OCI-LY7 (cell line): ENCODE data around the gene ASCC1. TPM values are rescaled to one million over a fixed set of nuclear protein-coding genes. Genes with fewer than 3 reads are reported as not detected.

Experiments
- BruUV-seq: library from RNA; stranded (reverse); fragments of 400-500 nt; replicated peaks from 2 replicates; lab custom pipeline; 2021; lab: Mats Ljungman, UMichigan
- CTCF ChIA-PET: fragments of 300-600 bp; sonication (Branson Sonifier 250); formaldehyde crosslinking; loops from one replicate; lab custom pipeline; 2022; ENCODE audit warnings: antibody characterized with exemption; ENCODE audit not compliant: unreplicated experiment; lab: Charles Lee
- POLR2A ChIA-PET: fragments of 300-600 bp; sonication (Branson Sonifier 250); formaldehyde crosslinking; loops from one replicate; lab custom pipeline; 2022; ENCODE audit warnings: antibody characterized with exemption; lab: Charles Lee
- DNase-seq: peaks from one replicate; pipeline ENCODE4 v3.0.0-alpha.2; 2015; ENCODE audit warnings: low spot score
- H2AFZ ChIP-seq: fragments of 200-600 bp; sonication (generic), shearing (Covaris generic); 2 replicates; pipeline ENCODE4 v1.6.1; 2014; ENCODE audit warnings: mild to moderate bottlenecking, antibody characterized with exemption, low read length, moderate library complexity
- H3K27ac ChIP-seq: fragments of 200-600 bp; sonication (generic); 2 replicates; pipeline ENCODE4 v1.5.1; 2014; ENCODE audit warnings: mixed run types, low read depth, mild to moderate bottlenecking, moderate library complexity, low read length, inconsistent platforms; ENCODE audit not compliant: poor library complexity, severe bottlenecking
- H3K36me3 ChIP-seq: fragments of 200-600 bp; sonication (generic); 2 replicates; pipeline ENCODE4 v1.6.1; 2014; ENCODE audit warnings: mild to moderate bottlenecking, antibody characterized with exemption, low read length, moderate library complexity, mixed read lengths; ENCODE audit not compliant: insufficient read depth
- H3K4me1 ChIP-seq: fragments of 200-600 bp; sonication (generic); 2 replicates; pipeline ENCODE4 v1.5.1; 2014; ENCODE audit warnings: mild to moderate bottlenecking, low read length; ENCODE audit not compliant: insufficient read depth, poor library complexity, severe bottlenecking
- H3K4me2 ChIP-seq: fragments of 200-600 bp; sonication (generic); 2 replicates; pipeline ENCODE4 v1.6.1; 2014; ENCODE audit warnings: mild to moderate bottlenecking, low read length
- H3K4me3 ChIP-seq: fragments of 200-600 bp; sonication (generic); 2 replicates; pipeline ENCODE4 v1.5.1; 2014; ENCODE audit warnings: mild to moderate bottlenecking, low read depth, low read length; ENCODE audit not compliant: poor library complexity, severe bottlenecking
- H3K79me2 ChIP-seq: fragments of 200-600 bp; sonication (generic); 2 replicates; pipeline ENCODE4 v1.6.1; 2016; ENCODE audit warnings: low read depth, mild to moderate bottlenecking, low read length, moderate library complexity, mixed read lengths; ENCODE audit not compliant: insufficient read depth
- H3K9me2 ChIP-seq: fragments of 200-600 bp; sonication (generic); 2 replicates; pipeline ENCODE4 v1.6.1; 2016; ENCODE audit warnings: mild to moderate bottlenecking, low read length, mixed read lengths; ENCODE audit not compliant: insufficient read depth
- H3K9me3 ChIP-seq: fragments of 200-600 bp; sonication (generic); 2 replicates; pipeline ENCODE4 v1.6.1; 2014; ENCODE audit warnings: mild to moderate bottlenecking, mixed run types, low read length, mixed read lengths
- H4K20me1 ChIP-seq: fragments of 200-600 bp; sonication (generic); 2 replicates; pipeline ENCODE4 v1.6.1; 2014; ENCODE audit warnings: mild to moderate bottlenecking, antibody characterized with exemption, low read length, moderate library complexity, mixed read lengths; ENCODE audit not compliant: insufficient read depth
- CTCF ChIP-seq: fragments of 200-600 bp; sonication (generic); conservative IDR thresholded peaks from 2 replicates; pipeline ENCODE4 v1.5.1; 2014; ENCODE audit warnings: mild to moderate bottlenecking, antibody characterized with exemption, low read length, moderate library complexity, mixed read lengths
- EZH2phosphoT487 ChIP-seq: fragments of 200-600 bp; sonication (generic); IDR thresholded peaks from 2 replicates; pipeline ENCODE4 v1.6.1; 2018; ENCODE audit warnings: low read depth, borderline replicate concordance, mild to moderate bottlenecking, mixed run types, antibody characterized with exemption, low read length, moderate library complexity, mixed read lengths
- intact Hi-C: fragments of 100-400 bp; cut with micrococcal nuclease; formaldehyde crosslinking; loops from one replicate; pipeline ENCODE4 v1.10.0; 2022; ENCODE audit not compliant: unreplicated experiment
- total RNA-seq, 2 experiments: library from RNA; depleted of rRNA in 1 of 2; stranded (reverse); fragments of >200 nt in 1 of 2; shearing (Covaris generic) in 1 of 2; gene quantifications; 2 replicates each; pipeline ENCODE4 v1.2.3, GENCODE V29; 2014 to 2022

ASCC1 gene
- total RNA-seq, 2 experiments from 2014 or later, result 27.1 to 59.9 TPM

- no peak overlapping the region for H3K27ac ChIP-seq
- TF ChIP-seq EZH2phosphoT487, result no peak
- no peak for TF ChIP-seq CTCF
- no peak overlapping the region for H2AFZ ChIP-seq
- no peaks in the 10 kb centered on the region for H3K4me1 ChIP-seq
- CTCF ChIA-PET, result no interaction called here
- H3K9me2 ChIP-seq, result no peaks in the 10 kb centered on the region
- POLR2A ChIA-PET, result no interaction called here
- no peaks in the 10 kb centered on the region for H3K79me2 ChIP-seq
- DNase-seq, result no peak
- no peak overlapping the region for H3K4me2 ChIP-seq
- TSS peak; percentile 81 for BruUV-seq
- intact Hi-C loops, result no loop called here
- peaks cover 14% of the 10 kb centered on the region; the same call in 1 of the 2 replicates for H3K36me3 ChIP-seq
- no peaks in the 10 kb centered on the region for H4K20me1 ChIP-seq
- no peaks in the 10 kb centered on the region for H3K9me3 ChIP-seq
- no peak overlapping the region for H3K4me3 ChIP-seq
Measured at GRCh38 chr10:72096115-72097000, 119.7 kb downstream of the ASCC1 start.

GRCh38 chr10:72095195-72095594 lies 120.9 kb downstream of the ASCC1 start:
- TF ChIP-seq CTCF (no peak), EZH2phosphoT487 (no peak)
- Histone ChIP-seq H4K20me1 (no peaks in the 10 kb centered on the region), H2AFZ (no peak overlapping the region), H3K4me2 (no peak overlapping the region), H3K4me1 (no peaks in the 10 kb centered on the region), H3K9me2 (no peaks in the 10 kb centered on the region), H3K27ac (no peak overlapping the region), H3K9me3 (no peaks in the 10 kb centered on the region), H3K36me3 (peaks cover 14% of the 10 kb centered on the region; the same call in 1 of the 2 replicates), H3K79me2 (no peaks in the 10 kb centered on the region), H3K4me3 (no peak overlapping the region)
- ChIA-PET POLR2A (interaction anchor here (0.7 kb wide), 1 partner anchor 16 kb away, joined by 5 read pairs; no protein-coding TSS in a partner anchor), CTCF (no interaction called here)
- intact Hi-C loops, result no loop called here
- no TSS peak for BruUV-seq
- no peak for DNase-seq

- intact Hi-C loops, result no loop called here
- Histone ChIP-seq H3K4me3 (no peak overlapping the region), H2AFZ (no peak overlapping the region), H3K79me2 (no peaks in the 10 kb centered on the region), H3K27ac (no peak overlapping the region), H3K4me2 (no peak overlapping the region), H3K36me3 (peaks cover 14% of the 10 kb centered on the region; the same call in 1 of the 2 replicates), H3K4me1 (no peaks in the 10 kb centered on the region), H3K9me2 (no peaks in the 10 kb centered on the region), H3K9me3 (no peaks in the 10 kb centered on the region), H4K20me1 (no peaks in the 10 kb centered on the region)
- TF ChIP-seq EZH2phosphoT487 (no peak), CTCF (no peak)
- DNase-seq, result no peak
- BruUV-seq, result no TSS peak
- ChIA-PET CTCF (no interaction called here), POLR2A (interaction anchor here (0.5 to 1.4 kb wide), 4 partner anchors 9 to 85 kb away, joined by 3 to 5 read pairs (median 4); no protein-coding TSS in a partner anchor)
Measured at GRCh38 chr10:72094574-72094973, 121.5 kb downstream of the ASCC1 start.
